OCI-M2 (cell line): ENCODE measurements around the gene SHISA3.

Experiments
- DNase-seq: peaks from one replicate; lab custom pipeline; 2025; ENCODE audit not compliant: unreplicated experiment; lab: John Stamatoyannopoulos, UW

SHISA3 gene

DNA sequence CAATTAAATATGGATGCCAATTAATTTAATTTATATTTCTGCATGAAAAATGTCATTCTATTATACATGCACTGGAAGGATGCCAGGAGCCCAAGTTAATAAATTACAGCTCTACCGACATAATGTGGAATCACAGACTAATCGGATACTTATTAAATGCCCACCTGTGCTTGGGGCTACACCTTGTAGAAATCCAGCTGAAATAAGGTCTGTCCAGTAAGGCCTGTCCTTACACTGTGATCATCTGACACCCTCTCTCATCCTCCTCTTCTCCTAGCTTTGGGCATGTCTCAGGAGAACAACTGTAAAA, 6.0 kb upstream of the SHISA3 start:
- no peak for DNase-seq

DNA sequence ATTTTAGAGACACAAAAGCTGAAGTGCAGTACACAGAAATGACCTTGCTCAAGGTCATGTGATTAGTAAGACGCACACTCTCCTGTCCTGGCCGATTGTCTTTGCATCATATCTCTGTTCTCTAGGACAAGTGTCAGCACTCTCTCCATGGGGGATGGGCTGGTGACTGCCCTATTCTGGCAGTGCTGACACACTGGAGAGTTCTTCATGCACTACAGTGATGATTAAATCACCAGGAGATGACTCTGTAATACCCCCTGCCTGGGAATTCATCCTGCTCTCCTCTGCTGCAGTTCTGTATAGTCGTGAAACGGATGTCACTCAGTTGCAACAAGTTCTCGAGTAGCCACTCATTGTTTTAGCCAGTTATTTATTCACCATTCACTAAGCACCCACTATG, 5.3 kb upstream of the SHISA3 start:
- DNase-seq = no peak

- DNase-seq = no peak
Observed at GRCh38 chr4:42392436-42392835, 4.9 kb upstream of the SHISA3 start.

DNA sequence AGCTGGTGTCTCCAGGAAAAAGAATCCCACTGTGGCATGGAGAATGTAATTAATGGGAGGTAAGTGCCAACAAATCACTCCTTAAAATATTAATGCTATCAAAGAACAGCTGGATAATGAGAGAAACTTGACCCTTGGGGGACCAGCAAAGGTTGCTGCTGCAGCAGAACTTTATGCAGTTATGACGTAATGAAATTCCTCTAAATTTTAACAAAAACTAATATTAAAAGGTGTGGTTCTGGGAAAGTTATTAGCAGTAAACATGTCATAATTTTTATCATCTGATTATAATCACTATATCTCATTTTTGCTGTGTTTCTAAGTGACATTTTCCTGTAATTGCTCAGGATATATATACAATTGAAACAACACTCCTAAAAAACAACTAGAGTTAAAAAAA, 1.7 kb upstream of the SHISA3 start:
- DNase-seq = no peak

GRCh38 chr4:42396361-42396751, 932 bp upstream of the SHISA3 start:
- no peak for DNase-seq

- no peak for DNase-seq
Observed at GRCh38 chr4:42397635-42398170, 415 bp downstream of the SHISA3 start.

DNA sequence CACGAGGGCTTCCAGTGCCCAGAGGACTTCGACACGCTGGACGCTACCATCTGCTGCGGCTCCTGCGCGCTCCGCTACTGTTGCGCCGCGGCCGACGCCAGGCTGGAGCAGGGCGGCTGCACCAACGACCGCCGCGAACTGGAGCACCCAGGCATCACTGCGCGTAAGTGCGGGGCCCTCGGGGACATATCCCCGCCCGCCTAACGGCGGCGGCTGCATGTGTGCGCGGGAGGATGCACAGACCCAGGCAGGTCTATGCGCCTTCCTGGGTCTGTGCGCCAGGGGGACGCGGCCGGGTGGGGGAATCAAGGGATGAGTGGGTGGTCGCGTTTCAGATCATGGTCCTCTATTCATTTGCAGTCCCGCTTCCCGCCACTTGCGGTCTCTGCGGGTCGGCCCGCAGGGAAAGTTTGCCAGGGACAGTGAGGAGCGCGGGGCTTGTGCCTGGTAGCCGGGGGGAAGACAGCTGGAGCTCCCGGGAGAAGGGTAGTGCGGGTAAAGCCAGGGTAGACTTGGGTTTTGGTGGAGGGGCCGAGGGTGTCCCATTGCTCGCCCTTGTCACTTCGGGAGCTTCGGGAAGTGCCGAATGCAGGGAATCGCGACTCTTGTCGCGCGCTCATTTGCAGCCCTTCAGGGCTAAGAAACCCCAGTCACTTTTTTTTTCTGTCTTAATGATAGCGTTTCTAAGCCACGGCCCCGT, 1.0 kb downstream of the SHISA3 start:
- DNase-seq = no peak

GRCh38 chr4:42398871-42399331, 1.6 kb downstream of the SHISA3 start:
- DNase-seq = no peak

- DNase-seq = no peak
Observed at GRCh38 chr4:42399393-42399792, 2.1 kb downstream of the SHISA3 start.

GRCh38 chr4:42401171-42401570, 3.9 kb downstream of the SHISA3 start:
- no peak for DNase-seq

DNA sequence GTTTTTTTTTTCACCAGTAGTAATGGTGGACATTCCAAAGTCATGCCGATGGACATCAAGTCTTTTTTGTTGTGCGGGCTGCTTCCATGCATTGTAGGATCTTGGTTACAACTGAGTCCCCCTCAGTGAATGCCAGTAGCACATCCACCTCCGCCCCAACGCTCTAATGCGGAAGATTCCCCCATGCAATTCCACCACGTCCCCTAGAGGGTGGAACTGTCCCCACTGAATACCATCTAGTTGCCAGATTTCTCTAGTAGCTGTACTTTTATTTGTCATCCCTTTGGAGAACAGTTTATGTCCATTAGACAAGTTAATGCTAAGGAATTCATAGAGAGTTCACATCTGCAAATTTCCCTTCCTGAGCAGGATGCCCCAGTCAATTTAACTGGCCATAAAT, 6.7 kb downstream of the SHISA3 start:
- no peak for DNase-seq

DNA sequence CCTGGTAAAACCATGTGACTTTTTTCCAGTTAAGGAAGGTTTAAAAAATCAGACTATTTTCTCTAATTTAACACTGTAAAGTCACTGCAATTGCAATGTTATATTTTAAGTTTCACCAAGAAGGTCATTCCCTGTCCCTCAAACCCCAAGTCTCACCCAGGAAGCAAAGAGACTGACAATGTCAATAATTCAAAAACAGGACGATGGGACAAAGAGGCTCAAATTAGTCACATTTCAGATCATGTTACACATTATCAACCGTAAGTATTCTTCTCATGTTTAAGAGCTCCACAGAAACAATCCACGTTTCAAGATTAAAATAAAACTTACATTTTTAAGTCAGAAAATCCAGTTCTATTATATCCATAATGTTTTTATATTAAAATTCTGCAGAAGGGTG, 13.2 kb downstream of the SHISA3 start:
- DNase-seq = no peak

DNA sequence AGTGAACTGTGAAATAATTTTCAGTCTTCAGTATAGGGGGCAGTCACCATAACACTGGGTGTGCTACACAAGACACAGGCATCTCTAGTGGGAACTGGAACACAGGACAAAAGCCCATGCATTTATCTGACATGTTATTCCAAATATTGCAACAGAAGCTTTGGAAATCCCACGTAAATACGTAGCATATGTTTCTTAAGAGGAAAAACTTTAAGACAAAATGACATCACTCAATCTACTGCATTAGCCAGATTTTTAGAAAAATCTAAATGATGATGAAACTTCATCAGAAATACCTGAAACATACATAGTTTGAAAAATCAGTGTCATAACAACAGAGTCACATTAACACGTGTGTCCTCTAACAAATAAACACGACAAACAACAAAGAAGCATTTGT, 14.5 kb downstream of the SHISA3 start:
- no peak for DNase-seq

- DNase-seq = no peak
Observed at GRCh38 chr4:42412251-42412650, 15.0 kb downstream of the SHISA3 start.

DNA sequence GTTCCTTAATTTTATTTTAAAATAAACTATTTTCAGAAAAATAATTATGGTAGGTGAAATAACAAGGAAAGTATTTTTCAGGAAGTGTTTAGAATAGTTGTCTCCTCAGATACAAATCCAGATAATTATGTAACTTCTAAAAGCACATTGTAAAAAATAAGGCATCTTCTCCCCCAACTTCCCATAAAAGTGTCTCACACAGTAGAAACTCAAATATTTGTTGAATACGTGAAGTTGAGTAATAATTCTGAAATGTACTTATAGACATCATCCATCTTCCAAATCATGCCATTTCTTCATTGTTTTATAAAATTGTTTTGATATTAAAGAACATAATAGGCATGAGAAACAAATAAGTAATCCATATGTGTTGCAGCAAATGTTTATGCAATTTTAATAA, 18.0 kb downstream of the SHISA3 start:
- DNase-seq = no peak

GRCh38 chr4:42416017-42416416, 18.7 kb downstream of the SHISA3 start:
- no peak for DNase-seq

DNA sequence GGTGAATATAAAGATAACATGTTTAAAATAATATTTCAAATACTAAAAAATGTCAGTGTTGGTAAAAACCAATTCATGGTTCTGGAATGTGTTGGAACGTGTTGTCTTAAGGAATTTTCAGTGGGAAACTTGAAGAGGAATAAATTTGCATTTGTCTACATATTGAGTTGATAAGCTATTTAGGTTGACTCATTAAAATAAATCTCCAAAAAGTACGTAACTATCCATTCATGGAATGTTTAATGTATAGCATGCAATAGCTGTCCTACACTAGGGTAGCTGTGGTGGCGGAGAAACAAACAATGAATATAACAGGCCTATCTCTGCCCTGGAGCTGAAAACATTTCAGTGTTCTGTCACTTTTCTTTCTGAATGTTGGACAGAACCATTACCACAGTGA, 20.3 kb downstream of the SHISA3 start:
- no peak for DNase-seq

GRCh38 chr4:42420140-42420539, 22.9 kb downstream of the SHISA3 start:
- DNase-seq = no peak

DNA sequence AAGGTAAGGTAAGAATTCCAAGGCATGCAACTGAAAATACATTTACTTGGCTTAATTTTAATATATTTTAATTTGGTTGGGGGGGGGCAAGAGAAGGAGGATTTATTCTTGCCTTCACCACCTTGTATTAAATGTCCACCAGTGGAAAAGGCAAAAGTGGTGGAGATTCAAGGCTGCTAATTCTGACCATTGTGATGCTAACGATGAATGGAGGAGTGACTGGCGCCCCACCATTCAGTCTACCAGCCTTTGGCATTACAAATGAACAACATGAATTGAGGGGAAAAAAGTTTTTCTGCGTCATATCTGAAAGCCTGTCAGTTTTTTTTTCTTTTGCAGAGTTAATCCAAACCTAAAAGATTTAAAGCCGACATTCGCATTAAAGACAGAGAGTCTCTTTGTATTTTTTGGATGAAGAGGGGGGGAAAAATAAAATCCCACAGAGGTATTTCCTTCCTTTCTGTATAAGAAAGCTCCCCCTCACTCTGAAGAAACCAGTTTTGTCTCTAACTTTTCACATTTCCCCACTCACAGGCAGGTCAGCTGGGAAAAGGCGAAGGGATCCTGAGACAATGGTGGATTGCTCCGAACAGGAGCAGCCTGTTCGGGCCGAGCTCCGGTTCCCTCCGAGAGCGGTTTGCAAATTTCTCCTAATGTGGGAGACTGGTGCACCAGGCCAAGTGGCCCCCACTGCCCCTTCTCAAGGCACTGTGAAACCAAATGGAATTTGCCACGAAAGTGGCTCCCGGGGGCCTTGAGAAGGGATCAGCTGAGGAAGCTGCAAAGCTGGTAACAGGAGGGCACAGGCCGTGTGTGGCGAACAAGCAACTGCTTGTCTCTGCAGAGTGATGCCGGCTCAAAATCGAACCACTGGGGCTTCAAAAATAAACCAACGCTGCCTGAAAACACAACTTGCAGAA, 28.1 kb downstream of the SHISA3 start:
- DNase-seq = no peak

DNA sequence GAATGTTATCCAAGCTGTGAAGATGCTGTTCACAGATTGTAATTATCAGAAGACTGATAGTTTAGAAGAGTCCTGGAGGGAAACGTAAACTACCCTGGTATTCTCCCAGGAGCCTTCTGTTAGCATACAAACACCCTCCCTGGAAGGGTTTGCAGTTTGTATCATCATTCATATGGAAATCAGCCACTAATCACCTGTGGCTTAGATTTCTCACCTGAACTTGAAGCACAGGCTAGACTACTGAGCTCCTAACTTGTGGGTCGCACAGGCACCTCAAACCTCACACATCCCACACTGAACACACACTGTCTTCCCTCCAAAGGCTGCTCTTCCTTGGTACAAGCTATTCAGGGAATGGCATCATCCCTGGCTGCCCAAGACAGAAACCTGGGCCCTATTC, 30.7 kb downstream of the SHISA3 start:
- DNase-seq = no peak

- DNase-seq = no peak
Observed at GRCh38 chr4:42436928-42437565, 39.8 kb downstream of the SHISA3 start.

DNA sequence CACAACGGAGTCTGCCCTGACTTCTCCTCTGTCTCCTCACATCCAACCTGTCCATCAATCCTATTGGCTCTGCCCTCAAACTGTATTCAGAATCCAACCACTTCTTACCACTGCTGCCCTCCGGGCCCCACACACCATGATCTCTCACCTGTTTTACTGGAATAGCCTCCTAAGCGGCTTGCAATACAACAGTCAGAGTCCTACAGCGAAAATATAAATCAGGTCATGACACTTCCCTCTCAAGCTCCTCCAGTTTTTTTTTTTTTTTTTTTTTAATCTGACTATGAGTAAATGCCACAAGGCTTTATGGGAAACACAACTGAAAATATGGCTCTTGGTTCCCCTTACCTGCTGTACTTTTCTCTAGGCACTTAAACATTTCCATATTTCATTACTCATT, 42.8 kb downstream of the SHISA3 start:
- DNase-seq = no peak
